ENCODE data around the gene BCOR. TPM values are rescaled to one million over a fixed set of nuclear protein-coding genes. Genes with fewer than 3 reads are reported as not detected.
A peak's percentile ranks its signal among the peaks of the same experiment; 100 is the strongest.

BCOR gene
- total and polyA plus RNA-seq, 2 of the 8 experiments (the other 6 are each of a cell fraction or from before 2014, with no cell fraction given): 25.0 to 50.8 TPM

DNA sequence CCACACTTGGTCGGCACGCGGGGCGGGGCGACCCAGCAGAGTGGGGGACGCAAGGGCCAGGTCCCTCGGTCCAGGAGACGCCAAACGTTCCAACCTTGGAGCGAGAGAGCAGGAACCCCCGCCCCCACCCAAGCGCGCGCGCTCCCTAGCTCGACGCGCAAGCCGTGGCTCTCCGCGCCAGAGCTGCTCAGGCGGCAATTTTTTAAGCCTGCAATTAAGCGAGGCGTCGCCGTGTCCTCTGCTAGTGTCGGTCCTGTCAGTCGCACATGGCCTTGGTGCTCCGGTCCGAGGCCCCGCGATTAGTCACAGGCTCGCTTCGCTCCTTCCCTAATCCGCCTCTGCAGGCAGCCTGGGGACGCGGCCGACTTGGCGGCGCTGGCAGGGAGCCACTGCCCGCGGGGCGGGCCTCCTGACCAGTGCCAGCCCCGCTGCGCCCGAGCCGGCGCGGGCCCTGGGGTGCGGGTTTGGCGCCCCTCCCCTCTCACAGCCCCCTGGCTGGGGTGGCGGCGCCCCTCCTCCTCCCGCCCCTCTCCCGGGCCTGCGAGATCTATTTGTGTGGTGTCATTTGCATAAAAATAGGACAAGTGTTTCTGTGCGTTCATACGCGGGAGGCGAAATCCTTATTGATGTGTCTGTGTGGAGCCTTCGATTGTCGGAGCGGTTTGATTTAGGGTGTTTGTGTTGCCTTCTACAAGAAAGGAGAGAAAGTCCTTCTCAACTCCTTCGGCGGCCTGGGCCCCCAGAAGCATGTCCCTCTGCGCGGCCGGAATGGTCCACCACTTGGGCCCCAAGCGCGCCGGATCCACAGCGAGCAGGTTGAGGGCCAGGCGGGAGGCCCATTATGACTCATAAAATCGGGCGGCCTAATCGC is 9.8 kb upstream of the BCOR start:
- peak overlapping the region; percentile 43 to 66 (median 48) for H3K4me3 ChIP-seq (ENCODE audit: extremely low read depth in 1 of 4, insufficient read depth in 2 of 4, low read depth in 3 of 4, low read length in 4 of 4)
- peaks cover 2 to 15% (median 7%) of the 10 kb centered on the region in 4 experiments for H3K4me1 ChIP-seq (replicated peaks in 1 of 4; ENCODE audit: control insufficient read depth in 3 of 4, insufficient read depth in 4 of 4, low read length in 3 of 4)
- no peak overlapping the region for H2AK5ac ChIP-seq (ENCODE audit: low read depth, low read length)
- H2BK5ac ChIP-seq (ENCODE audit: low read depth, low read length): peak overlapping the region; percentile 39; the same call in 1 of the 2 replicates
- peak overlapping the region; percentile 71 for H3K18ac ChIP-seq (ENCODE audit: extremely low read depth, low read length)
- peaks cover 0 to 8% of the 10 kb centered on the region in 2 experiments; a peak in 2 of 4 replicates for H3K79me2 ChIP-seq (ENCODE audit: control insufficient read depth in 1 of 2, insufficient read depth in 2 of 2, low read length in 2 of 2)
- no peak overlapping the region for H2AFZ ChIP-seq (ENCODE audit: low read length)
- H3K23ac ChIP-seq (ENCODE audit: insufficient read length): no peak overlapping the region
- peak in 1 of 2 experiments; percentile 57 for DNase-seq (ENCODE audit: low read depth in 1 of 2, low spot score in 2 of 2)
- H3K9ac ChIP-seq (replicated peaks in 1 of 4; ENCODE audit: extremely low read depth in 1 of 4, low read depth in 3 of 4, low read length in 3 of 4): peak overlapping the region in 1 of 4 experiments; percentile 11; a peak in 1 of 7 replicates
- no peak for FAIRE-seq
- WGBS, 2 experiments (ENCODE audit: extremely low coverage in 1 of 2, insufficient coverage in 1 of 2, insufficient read length in 1 of 2, insufficient replicate concordance in 2 of 2, low coverage in 1 of 2, low lambda C conversion rate in 2 of 2, missing lambda C conversion rate in 1 of 2): 2% methylated on average over 13 of the region's 76 CpGs; no CpG with 5 or more reads in 1 of the 2 experiments
- ChIA-PET POLR2A (ENCODE audit: partially characterized antibody) (interaction anchor here (0.5 to 29.1 kb wide), 7 partner anchors 9 to 103 kb away, joined by 3 to 509 read pairs (median 5); partner anchors contain the start of gene BCOR), CTCF (ENCODE audit: partially characterized antibody) (interaction anchor here (0.6 to 0.9 kb wide), 3 partner anchors 34 to 67 kb away, joined by 3 read pairs; no protein-coding TSS in a partner anchor)
- H3K4ac ChIP-seq (replicated peaks; ENCODE audit: insufficient read length, low read depth, low read length): no peak overlapping the region
- peak overlapping the region; percentile 30 for H3K56ac ChIP-seq (replicated peaks; ENCODE audit: insufficient read length, low read depth, low read length)
- H2BK15ac ChIP-seq (ENCODE audit: low read length): no peak overlapping the region
- H3K14ac ChIP-seq (ENCODE audit: insufficient read length): no peak overlapping the region
- H4K91ac ChIP-seq (replicated peaks; ENCODE audit: insufficient read length, low read length): peak overlapping the region; percentile 81
- H2BK12ac ChIP-seq (ENCODE audit: low read depth, low read length): peak overlapping the region; percentile 55
- H3K9me3 ChIP-seq (ENCODE audit: insufficient read depth in 2 of 2, low read depth in 1 of 2, low read length in 1 of 2): no peaks in the 10 kb centered on the region
- peak overlapping the region; percentile 90 to 98 for H3K4me2 ChIP-seq (ENCODE audit: insufficient read depth in 1 of 2, low read depth in 2 of 2, low read length in 2 of 2)
- no peaks in the 10 kb centered on the region for H3K36me3 ChIP-seq (ENCODE audit: control insufficient read depth in 2 of 4, insufficient read depth in 4 of 4, low read length in 3 of 4)
- peaks cover 4 to 22% (median 17%) of the 10 kb centered on the region in 4 experiments; a peak in 6 of 7 replicates for H3K27me3 ChIP-seq (replicated peaks in 1 of 4; ENCODE audit: control insufficient read depth in 3 of 4, extremely low read depth in 1 of 4, insufficient read depth in 3 of 4, low read length in 3 of 4)
- peaks cover 25% of the 10 kb centered on the region; the same call in 1 of the 2 replicates for H3K23me2 ChIP-seq (ENCODE audit: low read depth, low read length)
- no peaks in the 10 kb centered on the region for H3K79me1 ChIP-seq (ENCODE audit: low read depth, low read length)
- H2BK20ac ChIP-seq (ENCODE audit: low read length): no peak overlapping the region
- H2BK120ac ChIP-seq (replicated peaks; ENCODE audit: low read depth, low read length): no peak overlapping the region
- peak overlapping the region; percentile 52 for H4K5ac ChIP-seq (ENCODE audit: insufficient read length, low read depth, low read length)
- H4K8ac ChIP-seq (ENCODE audit: extremely low read depth, insufficient read depth, low read length): peak overlapping the region; percentile 25
- no peak overlapping the region for H3K27ac ChIP-seq (ENCODE audit: low read depth, low read length)
- H4K20me1 ChIP-seq (replicated peaks in 1 of 2; ENCODE audit: control insufficient read depth in 1 of 2, insufficient read depth in 2 of 2, low read length in 2 of 2): no peaks in the 10 kb centered on the region
- TF ChIP-seq HDAC6 (IDR thresholded peaks at IDR 0.05; ENCODE audit: low read depth, low read length): no peak
- TF ChIP-seq CBX8 (IDR thresholded peaks at IDR 0.05; ENCODE audit: borderline replicate concordance, low read depth, low read length): no peak
- TF ChIP-seq SAP30 (IDR thresholded peaks at IDR 0.05; ENCODE audit: insufficient read depth, insufficient replicate concordance, low read length): no peak
- no peak for TF ChIP-seq CBX5 (IDR thresholded peaks at IDR 0.05; ENCODE audit: low read depth, low read length)
- TF ChIP-seq, protein P1, sequence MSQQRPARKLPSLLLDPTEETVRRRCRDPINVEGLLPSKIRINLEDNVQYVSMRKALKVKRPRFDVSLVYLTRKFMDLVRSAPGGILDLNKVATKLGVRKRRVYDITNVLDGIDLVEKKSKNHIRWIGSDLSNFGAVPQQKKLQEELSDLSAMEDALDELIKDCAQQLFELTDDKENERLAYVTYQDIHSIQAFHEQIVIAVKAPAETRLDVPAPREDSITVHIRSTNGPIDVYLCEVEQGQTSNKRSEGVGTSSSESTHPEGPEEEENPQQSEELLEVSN (IDR thresholded peaks at IDR 0.05): peak; percentile 81; the same call in 1 of the 2 replicates
- 0 out of 2 replicates have a peak, but pooled peaks have one; percentile 32 for TF ChIP-seq JUND (IDR thresholded peaks at IDR 0.05; ENCODE audit: low read length)
- no peak for TF ChIP-seq BCL11A (IDR thresholded peaks at IDR 0.05; ENCODE audit: low read depth in 2 of 2, low read length in 2 of 2)
- no peak for TF ChIP-seq HDAC2 (IDR thresholded peaks at IDR 0.05; ENCODE audit: borderline replicate concordance in 1 of 2, low read depth in 2 of 2, low read length in 2 of 2)
- TF ChIP-seq, protein P2, sequence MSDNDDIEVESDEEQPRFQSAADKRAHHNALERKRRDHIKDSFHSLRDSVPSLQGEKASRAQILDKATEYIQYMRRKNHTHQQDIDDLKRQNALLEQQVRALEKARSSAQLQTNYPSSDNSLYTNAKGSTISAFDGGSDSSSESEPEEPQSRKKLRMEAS (IDR thresholded peaks at IDR 0.05): peak; percentile 90

All from H1 (cell line).